WI38 (cell line): ENCODE measurements around the gene HS2ST1.
"Not testable (repeated sequence)": the region's sequence is repeated elsewhere in the genome, so short reads cannot be mapped to it uniquely, and the experiment has no call there.

Experiments
- H3K4me3 ChIP-seq: 2 replicates; pipeline ENCODE4 v1.5.1; 2011; ENCODE audit warnings: low read depth, mild to moderate bottlenecking, control low read depth, low read length
- TF ChIP-seq, protein P1 (sequence below): IDR thresholded peaks from 2 replicates; pipeline ENCODE4 v1.5.1; 2012; ENCODE audit warnings: low read depth, mild to moderate bottlenecking, control low read depth, low read length

HS2ST1 gene

GRCh38 chr1:86955678-86956077 is 41.2 kb downstream of the HS2ST1 start:
- TF ChIP-seq, protein P1, sequence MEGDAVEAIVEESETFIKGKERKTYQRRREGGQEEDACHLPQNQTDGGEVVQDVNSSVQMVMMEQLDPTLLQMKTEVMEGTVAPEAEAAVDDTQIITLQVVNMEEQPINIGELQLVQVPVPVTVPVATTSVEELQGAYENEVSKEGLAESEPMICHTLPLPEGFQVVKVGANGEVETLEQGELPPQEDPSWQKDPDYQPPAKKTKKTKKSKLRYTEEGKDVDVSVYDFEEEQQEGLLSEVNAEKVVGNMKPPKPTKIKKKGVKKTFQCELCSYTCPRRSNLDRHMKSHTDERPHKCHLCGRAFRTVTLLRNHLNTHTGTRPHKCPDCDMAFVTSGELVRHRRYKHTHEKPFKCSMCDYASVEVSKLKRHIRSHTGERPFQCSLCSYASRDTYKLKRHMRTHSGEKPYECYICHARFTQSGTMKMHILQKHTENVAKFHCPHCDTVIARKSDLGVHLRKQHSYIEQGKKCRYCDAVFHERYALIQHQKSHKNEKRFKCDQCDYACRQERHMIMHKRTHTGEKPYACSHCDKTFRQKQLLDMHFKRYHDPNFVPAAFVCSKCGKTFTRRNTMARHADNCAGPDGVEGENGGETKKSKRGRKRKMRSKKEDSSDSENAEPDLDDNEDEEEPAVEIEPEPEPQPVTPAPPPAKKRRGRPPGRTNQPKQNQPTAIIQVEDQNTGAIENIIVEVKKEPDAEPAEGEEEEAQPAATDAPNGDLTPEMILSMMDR, result no peak
- H3K4me3 ChIP-seq, result no peak overlapping the region

GRCh38 chr1:86956221-86956620 is 41.8 kb downstream of the HS2ST1 start:
- TF ChIP-seq, protein P1, result no peak

GRCh38 chr1:86957221-86957620 is 42.8 kb downstream of the HS2ST1 start:
- H3K4me3 ChIP-seq, result no peak overlapping the region
- TF ChIP-seq, protein P1, result no peak

More at GRCh38 chr1:86956221-86956620, 41.8 kb downstream of the HS2ST1 start:
- H3K4me3 ChIP-seq, result no peak overlapping the region

DNA sequence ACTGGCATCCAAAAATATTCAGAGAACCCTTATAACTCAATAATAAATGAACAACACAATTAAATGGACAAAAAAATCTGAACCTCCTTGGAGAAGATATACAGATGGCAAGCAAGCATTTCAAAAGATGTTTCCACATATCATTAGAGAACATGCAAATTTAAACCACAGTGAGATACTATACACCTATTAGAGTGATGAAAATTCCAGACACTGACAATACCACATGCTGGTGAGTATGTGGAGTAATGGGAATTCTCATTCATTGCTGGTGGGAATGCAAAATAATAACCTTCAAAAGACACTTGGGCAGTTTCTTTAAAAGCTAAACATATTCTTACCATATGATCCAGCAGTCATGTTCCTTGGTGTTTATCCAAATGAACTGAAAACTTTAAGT is 46.1 kb downstream of the HS2ST1 start:
- H3K4me3 ChIP-seq, result no peak overlapping the region
- TF ChIP-seq, protein P1, result no peak

- not testable (repeated sequence) for H3K4me3 ChIP-seq
Measured at GRCh38 chr1:86963841-86964240, 49.4 kb downstream of the HS2ST1 start.

GRCh38 chr1:86965012-86965826 is 50.8 kb downstream of the HS2ST1 start:
- TF ChIP-seq, protein P1, result peak; percentile 61
- no peak overlapping the region for H3K4me3 ChIP-seq

GRCh38 chr1:86965827-86966182 is 51.4 kb downstream of the HS2ST1 start:
- TF ChIP-seq, protein P1, result no peak
- no peak overlapping the region for H3K4me3 ChIP-seq

DNA sequence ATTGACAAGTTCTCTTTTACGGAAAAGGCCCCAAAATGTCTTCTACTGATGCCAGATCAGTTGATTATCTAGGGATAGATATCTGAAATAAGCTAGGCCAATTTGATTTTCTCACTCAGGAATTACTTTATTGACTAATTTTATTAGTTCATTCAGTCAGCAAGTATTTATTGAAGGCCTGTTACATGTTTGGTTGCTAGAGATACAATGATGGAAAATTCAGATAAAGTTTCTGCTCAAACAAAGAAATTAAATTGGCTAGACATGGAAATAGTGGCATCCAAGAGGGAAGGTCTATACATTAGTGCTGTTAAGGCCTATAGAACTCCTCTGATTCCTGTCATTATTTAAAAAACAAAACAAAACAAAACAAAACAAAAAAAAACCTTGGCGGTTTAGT is 56.5 kb downstream of the HS2ST1 start:
- no peak overlapping the region for H3K4me3 ChIP-seq
- TF ChIP-seq, protein P1, result no peak
